SU-DHL-6 (cell line): ENCODE measurements around the gene PITPNM3.

Experiments used
- H2AFZ ChIP-seq: fragments of 200-600 bp; sonication (generic); 2 replicates; pipeline ENCODE4 v1.6.1; 2014; ENCODE audit warnings: low read depth, mild to moderate bottlenecking, moderate library complexity, mixed read lengths, antibody characterized with exemption, low read length; ENCODE audit not compliant: severe bottlenecking
- H3F3A ChIP-seq: fragments of 200-600 bp; shearing (Covaris generic); 2 replicates; pipeline ENCODE4 v1.6.0; 2016; ENCODE audit warnings: antibody characterized with exemption, mild to moderate bottlenecking; ENCODE audit not compliant: insufficient read depth
- H3K27ac ChIP-seq: fragments of 200-600 bp; sonication (generic); 2 replicates; pipeline ENCODE4 v1.5.1; 2016; ENCODE audit warnings: low read depth, mild to moderate bottlenecking, low read length, moderate library complexity, mixed read lengths
- H3K27me3 ChIP-seq: fragments of 200-600 bp; sonication (generic), shearing (Covaris generic); 2 replicates; pipeline ENCODE4 v1.6.0; 2014; ENCODE audit warnings: mild to moderate bottlenecking, low read length
- H3K36me3 ChIP-seq: fragments of 200-600 bp; sonication (generic); 2 replicates; pipeline ENCODE4 v1.6.1; 2014; ENCODE audit warnings: mild to moderate bottlenecking, low read length, mixed read lengths
- H3K4me2 ChIP-seq: fragments of 300-600, 200-600 bp; shearing (Covaris generic), sonication (generic); 2 replicates; pipeline ENCODE4 v1.6.0; 2014; ENCODE audit warnings: low read length, low read depth, mild to moderate bottlenecking; ENCODE audit not compliant: poor library complexity, severe bottlenecking
- H3K4me3 ChIP-seq: fragments of 200-600 bp; sonication (generic); 2 replicates; pipeline ENCODE4 v1.5.1; 2014; ENCODE audit warnings: antibody characterized with exemption, low read length, mild to moderate bottlenecking, mixed read lengths; ENCODE audit not compliant: insufficient read depth, poor library complexity, severe bottlenecking
- H3K79me2 ChIP-seq: fragments of 200-600 bp; sonication (generic); 2 replicates; pipeline ENCODE4 v1.6.1; 2014; ENCODE audit warnings: mild to moderate bottlenecking, low read length, moderate library complexity; ENCODE audit not compliant: insufficient read depth
- H3K9ac ChIP-seq: fragments of 200-600 bp; sonication (generic); 2 replicates; pipeline ENCODE4 v1.7.0; 2014; ENCODE audit warnings: mild to moderate bottlenecking, low read length
- H3K9me2 ChIP-seq: fragments of 200-600 bp; sonication (generic); replicated peaks from 2 replicates; pipeline ENCODE4 v1.6.1; 2014; ENCODE audit warnings: low read length; ENCODE audit not compliant: insufficient read depth
- H3K9me3 ChIP-seq: fragments of 200-600 bp; sonication (generic); 2 replicates; pipeline ENCODE4 v1.6.1; 2014; ENCODE audit warnings: low read length, mixed read lengths; ENCODE audit not compliant: insufficient read depth
- H4K20me1 ChIP-seq: fragments of 200-600 bp; sonication (generic); 2 replicates; pipeline ENCODE4 v1.6.1; 2014; ENCODE audit warnings: low read depth, mild to moderate bottlenecking, antibody characterized with exemption, low read length, moderate library complexity, mixed read lengths
- EZH2phosphoT487 ChIP-seq: fragments of 200-600 bp; sonication (generic), shearing (Covaris generic); conservative IDR thresholded peaks from 2 replicates; pipeline ENCODE4 v1.6.1; 2018; ENCODE audit warnings: mild to moderate bottlenecking, antibody characterized with exemption, low read length, moderate library complexity, mixed read lengths
- TF ChIP-seq, protein P1 (sequence below): fragments of 200-600 bp; sonication (generic); IDR thresholded peaks from one replicate; pipeline ENCODE4 v1.5.1; 2017; ENCODE audit warnings: antibody characterized with exemption, mild to moderate bottlenecking, low read length, moderate library complexity; ENCODE audit not compliant: insufficient read depth, poor library complexity, severe bottlenecking

Gene PITPNM3

DNA sequence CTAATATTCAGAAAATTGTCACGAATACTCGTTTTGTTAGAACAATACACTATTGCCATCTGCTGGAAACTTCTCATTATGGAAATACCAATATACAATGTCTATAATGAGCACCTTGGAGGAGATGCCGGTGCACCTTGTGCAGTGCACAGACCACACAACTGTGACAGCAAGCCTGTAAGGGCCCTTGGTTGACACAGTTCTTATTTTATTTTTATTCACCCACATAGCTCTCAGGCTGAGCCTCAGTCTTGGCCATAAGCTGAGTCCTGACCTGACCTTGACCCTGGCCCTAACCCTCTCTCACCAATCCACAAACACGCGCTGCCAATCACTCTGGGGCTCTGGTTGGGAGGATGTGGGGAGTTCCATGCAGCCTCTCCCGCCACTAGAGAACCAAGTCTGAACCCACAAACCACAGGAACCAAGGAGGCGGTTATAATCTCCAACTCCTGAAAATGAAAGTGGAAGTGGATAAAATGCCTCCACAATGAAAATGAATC, 129.0 kb downstream of the PITPNM3 start:
- Histone ChIP-seq H4K20me1 (no peaks in the 10 kb centered on the region), H3K27ac (no peak overlapping the region), H3K9ac (no peak overlapping the region), H3F3A (no peaks in the 10 kb centered on the region), H3K79me2 (no peaks in the 10 kb centered on the region), H3K4me3 (no peak overlapping the region), H3K36me3 (no peaks in the 10 kb centered on the region), H2AFZ (no peak overlapping the region), H3K27me3 (no peaks in the 10 kb centered on the region), H3K9me3 (peaks cover 6% of the 10 kb centered on the region; the same call in 1 of the 2 replicates), H3K4me2 (no peak overlapping the region), H3K9me2 (no peaks in the 10 kb centered on the region)
- TF ChIP-seq, protein P1, sequence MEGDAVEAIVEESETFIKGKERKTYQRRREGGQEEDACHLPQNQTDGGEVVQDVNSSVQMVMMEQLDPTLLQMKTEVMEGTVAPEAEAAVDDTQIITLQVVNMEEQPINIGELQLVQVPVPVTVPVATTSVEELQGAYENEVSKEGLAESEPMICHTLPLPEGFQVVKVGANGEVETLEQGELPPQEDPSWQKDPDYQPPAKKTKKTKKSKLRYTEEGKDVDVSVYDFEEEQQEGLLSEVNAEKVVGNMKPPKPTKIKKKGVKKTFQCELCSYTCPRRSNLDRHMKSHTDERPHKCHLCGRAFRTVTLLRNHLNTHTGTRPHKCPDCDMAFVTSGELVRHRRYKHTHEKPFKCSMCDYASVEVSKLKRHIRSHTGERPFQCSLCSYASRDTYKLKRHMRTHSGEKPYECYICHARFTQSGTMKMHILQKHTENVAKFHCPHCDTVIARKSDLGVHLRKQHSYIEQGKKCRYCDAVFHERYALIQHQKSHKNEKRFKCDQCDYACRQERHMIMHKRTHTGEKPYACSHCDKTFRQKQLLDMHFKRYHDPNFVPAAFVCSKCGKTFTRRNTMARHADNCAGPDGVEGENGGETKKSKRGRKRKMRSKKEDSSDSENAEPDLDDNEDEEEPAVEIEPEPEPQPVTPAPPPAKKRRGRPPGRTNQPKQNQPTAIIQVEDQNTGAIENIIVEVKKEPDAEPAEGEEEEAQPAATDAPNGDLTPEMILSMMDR: no peak
- no peak for TF ChIP-seq EZH2phosphoT487

DNA sequence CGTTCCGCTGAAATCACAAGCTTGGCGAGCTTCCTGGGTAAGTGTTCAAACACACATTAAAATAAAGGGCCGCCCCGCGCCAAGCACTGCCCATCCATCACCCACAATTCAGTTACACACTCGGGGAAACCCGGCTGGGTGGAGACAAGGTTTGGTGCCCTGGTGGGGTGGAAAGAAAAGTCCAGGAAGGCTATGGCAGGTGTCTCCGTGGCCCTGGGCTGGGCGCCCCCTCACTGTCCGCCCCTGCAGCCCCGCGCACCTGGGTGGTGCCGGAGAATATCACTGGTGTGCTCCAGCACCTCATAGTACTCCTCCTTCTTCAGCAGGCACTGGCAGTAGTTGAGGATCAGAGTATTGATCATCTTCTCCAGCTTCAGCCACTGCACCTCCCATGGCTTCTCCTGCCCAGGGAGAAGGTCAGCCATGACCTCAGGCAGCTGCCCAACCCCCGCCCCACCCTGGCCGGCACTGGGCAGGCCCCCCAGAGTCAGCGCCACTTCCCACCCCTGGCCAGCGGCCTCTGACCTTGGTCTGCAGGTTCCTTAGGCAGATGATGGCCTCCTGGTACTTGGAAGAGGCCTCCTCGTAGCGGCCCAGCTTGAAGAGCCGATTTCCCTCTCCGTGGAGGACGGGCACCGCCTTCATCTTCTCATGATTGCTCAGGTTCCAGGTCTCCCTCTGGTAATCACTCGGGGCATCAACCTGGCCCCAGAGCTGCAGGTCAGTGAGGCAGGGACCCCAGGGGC, 129.8 kb downstream of the PITPNM3 start:
- Histone ChIP-seq H2AFZ (no peak overlapping the region), H3K36me3 (no peaks in the 10 kb centered on the region), H3K9me3 (peaks cover 6% of the 10 kb centered on the region; the same call in 1 of the 2 replicates), H3K27me3 (no peaks in the 10 kb centered on the region), H4K20me1 (no peaks in the 10 kb centered on the region), H3K79me2 (no peaks in the 10 kb centered on the region), H3K4me2 (no peak overlapping the region), H3K9ac (no peak overlapping the region), H3F3A (no peaks in the 10 kb centered on the region), H3K27ac (no peak overlapping the region), H3K4me3 (no peak overlapping the region), H3K9me2 (no peaks in the 10 kb centered on the region)
- no peak for TF ChIP-seq EZH2phosphoT487
- TF ChIP-seq, protein P1: no peak

DNA sequence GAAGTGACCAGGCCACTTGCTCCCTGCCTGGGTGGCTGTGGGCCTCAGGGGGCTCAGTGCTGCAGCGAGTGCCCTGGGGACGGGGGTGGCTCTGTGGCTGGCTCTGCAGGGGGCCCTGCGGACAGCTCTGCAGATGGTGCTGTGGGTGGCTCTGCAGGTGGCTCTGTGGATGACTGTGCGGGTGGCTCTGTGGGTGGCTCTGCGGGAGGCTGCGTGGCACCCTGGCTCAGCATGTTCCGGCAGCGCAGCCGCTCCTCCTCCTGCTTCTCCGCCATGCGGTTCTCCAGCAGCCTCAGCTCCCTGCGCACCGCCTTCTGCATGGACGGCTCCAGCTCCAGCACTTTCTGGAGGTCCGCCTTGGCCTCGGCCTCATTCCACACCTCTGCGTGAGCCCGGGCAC, 130.9 kb downstream of the PITPNM3 start:
- Histone ChIP-seq H3F3A (no peaks in the 10 kb centered on the region), H3K36me3 (no peaks in the 10 kb centered on the region), H3K9me2 (no peaks in the 10 kb centered on the region), H3K9me3 (no peaks in the 10 kb centered on the region), H4K20me1 (no peaks in the 10 kb centered on the region), H3K79me2 (no peaks in the 10 kb centered on the region), H3K4me2 (no peak overlapping the region), H3K27ac (no peak overlapping the region), H3K27me3 (no peaks in the 10 kb centered on the region), H3K4me3 (no peak overlapping the region), H3K9ac (no peak overlapping the region), H2AFZ (no peak overlapping the region)
- TF ChIP-seq EZH2phosphoT487: no peak
- TF ChIP-seq, protein P1: no peak
